ENCODE measurements around the gene CPS1.
A peak's percentile ranks its signal among the peaks of the same experiment; 100 is the strongest.

Gene CPS1

DNA sequence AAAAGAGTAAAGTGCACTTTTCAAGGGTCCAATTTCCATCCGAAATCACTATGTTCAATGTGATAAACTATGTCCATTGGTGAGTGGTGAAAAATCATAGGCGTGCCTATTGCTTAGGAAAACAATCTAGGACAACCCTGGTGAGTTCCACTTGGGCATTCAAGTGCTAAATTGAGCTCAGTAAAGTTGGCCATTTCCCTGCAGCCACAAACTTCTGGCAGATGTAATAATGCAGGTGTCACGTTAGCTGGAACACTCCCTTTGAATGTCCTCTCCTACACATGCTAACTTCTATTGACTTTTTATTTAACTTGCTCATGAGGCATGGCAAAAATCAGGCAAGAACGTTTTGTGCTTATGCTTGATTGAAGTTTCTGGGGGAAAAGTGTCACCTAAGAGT is 67.1 kb downstream of the CPS1 start:
- Histone ChIP-seq H4K20me1 (ENCODE audit: insufficient read depth) (no peaks in the 10 kb centered on the region), H3K4me3 (IDR thresholded peaks at IDR 0.05; ENCODE audit: insufficient read depth, low read depth, low read length) (no peak overlapping the region), H3K79me2 (ENCODE audit: insufficient read depth, low read depth) (no peaks in the 10 kb centered on the region), H2AFZ (ENCODE audit: low read depth) (no peak overlapping the region), H3K4me2 (no peak overlapping the region), H3K27ac (no peak overlapping the region), H3K36me3 (ENCODE audit: insufficient read depth) (no peaks in the 10 kb centered on the region), H3K4me1 (ENCODE audit: low read depth, poor library complexity, severe bottlenecking) (peaks cover 18% of the 10 kb centered on the region), H3K9ac (no peak overlapping the region), H3K27me3 (ENCODE audit: insufficient read depth, low read depth) (no peaks in the 10 kb centered on the region)
- TF ChIP-seq, protein P1, sequence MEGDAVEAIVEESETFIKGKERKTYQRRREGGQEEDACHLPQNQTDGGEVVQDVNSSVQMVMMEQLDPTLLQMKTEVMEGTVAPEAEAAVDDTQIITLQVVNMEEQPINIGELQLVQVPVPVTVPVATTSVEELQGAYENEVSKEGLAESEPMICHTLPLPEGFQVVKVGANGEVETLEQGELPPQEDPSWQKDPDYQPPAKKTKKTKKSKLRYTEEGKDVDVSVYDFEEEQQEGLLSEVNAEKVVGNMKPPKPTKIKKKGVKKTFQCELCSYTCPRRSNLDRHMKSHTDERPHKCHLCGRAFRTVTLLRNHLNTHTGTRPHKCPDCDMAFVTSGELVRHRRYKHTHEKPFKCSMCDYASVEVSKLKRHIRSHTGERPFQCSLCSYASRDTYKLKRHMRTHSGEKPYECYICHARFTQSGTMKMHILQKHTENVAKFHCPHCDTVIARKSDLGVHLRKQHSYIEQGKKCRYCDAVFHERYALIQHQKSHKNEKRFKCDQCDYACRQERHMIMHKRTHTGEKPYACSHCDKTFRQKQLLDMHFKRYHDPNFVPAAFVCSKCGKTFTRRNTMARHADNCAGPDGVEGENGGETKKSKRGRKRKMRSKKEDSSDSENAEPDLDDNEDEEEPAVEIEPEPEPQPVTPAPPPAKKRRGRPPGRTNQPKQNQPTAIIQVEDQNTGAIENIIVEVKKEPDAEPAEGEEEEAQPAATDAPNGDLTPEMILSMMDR (conservative IDR thresholded peaks at IDR 0.05; ENCODE audit: low read depth, low read length): no peak

DNA sequence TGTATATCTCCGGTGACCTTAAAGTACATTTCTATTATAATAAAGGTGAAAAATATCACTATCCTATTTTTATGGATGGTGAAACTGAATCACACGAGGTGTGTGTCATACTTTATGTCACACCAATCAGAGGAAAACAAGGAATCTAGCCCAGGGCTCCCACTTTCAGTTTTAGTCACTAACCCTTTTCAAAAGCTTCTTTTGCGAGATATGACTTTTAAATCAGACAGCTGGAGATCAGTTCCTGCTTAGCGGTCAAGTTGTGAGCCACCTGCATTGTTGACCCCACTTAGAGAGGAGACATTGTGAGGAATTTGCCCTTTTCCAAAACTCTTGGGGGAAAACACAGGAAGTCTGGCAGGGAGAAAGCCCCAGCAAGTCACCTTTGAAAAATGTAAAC is 70.5 kb downstream of the CPS1 start:
- Histone ChIP-seq H4K20me1 (ENCODE audit: insufficient read depth) (no peaks in the 10 kb centered on the region), H3K9ac (no peak overlapping the region), H3K4me1 (ENCODE audit: low read depth, poor library complexity, severe bottlenecking) (peaks cover 18% of the 10 kb centered on the region), H3K79me2 (ENCODE audit: insufficient read depth, low read depth) (no peaks in the 10 kb centered on the region), H3K27ac (no peak overlapping the region), H3K36me3 (ENCODE audit: insufficient read depth) (no peaks in the 10 kb centered on the region), H3K27me3 (ENCODE audit: insufficient read depth, low read depth) (no peaks in the 10 kb centered on the region), H3K4me2 (peak overlapping the region; percentile 40), H3K4me3 (IDR thresholded peaks at IDR 0.05; ENCODE audit: insufficient read depth, low read depth, low read length) (no peak overlapping the region), H2AFZ (ENCODE audit: low read depth) (no peak overlapping the region)
- TF ChIP-seq, protein P1 (conservative IDR thresholded peaks at IDR 0.05; ENCODE audit: low read depth, low read length): no peak

DNA sequence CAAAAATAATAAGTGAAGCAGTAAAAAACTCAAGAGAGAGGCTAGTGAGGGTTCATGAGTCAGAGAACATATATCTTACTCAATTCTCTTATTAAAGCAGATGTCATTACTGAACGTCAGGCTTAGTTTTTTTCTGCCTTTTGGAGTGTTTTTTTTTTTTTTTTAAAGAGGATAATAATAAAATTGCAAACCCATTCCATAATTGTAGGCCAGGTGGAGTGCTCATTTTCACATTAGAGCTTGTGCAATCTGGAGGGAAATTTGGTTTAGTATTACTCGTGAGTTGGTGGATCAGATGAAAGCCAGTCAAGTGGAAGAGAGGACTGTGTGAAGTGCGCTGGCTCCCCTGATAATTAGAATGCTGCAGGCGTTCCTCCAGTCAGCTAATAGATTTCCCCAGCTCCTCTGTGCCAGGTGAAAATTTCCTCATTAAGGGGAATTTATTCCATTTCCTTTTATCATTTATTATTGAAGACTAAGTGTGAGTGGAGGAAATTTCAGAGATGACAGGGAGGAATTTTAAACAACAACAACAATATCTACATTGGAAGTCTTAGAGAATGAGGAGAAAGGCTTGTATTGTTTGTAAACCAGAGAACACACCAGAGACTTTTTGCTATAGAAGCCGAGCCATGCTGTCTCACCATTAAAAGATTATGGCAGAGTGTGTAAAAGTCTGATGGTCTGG is 74.6 kb downstream of the CPS1 start:
- H3K4me3 ChIP-seq (IDR thresholded peaks at IDR 0.05; ENCODE audit: insufficient read depth, low read depth, low read length): no peak overlapping the region
- H3K79me2 ChIP-seq (ENCODE audit: insufficient read depth, low read depth): no peaks in the 10 kb centered on the region
- H3K27me3 ChIP-seq (ENCODE audit: insufficient read depth, low read depth): no peaks in the 10 kb centered on the region
- H2AFZ ChIP-seq (ENCODE audit: low read depth): no peak overlapping the region
- no peak overlapping the region for H3K9ac ChIP-seq
- no peak overlapping the region for H3K27ac ChIP-seq
- no peaks in the 10 kb centered on the region for H3K36me3 ChIP-seq (ENCODE audit: insufficient read depth)
- no peak overlapping the region for H3K4me2 ChIP-seq
- TF ChIP-seq, protein P1 (conservative IDR thresholded peaks at IDR 0.05; ENCODE audit: low read depth, low read length): no peak
- H3K4me1 ChIP-seq (ENCODE audit: low read depth, poor library complexity, severe bottlenecking): peaks cover 18% of the 10 kb centered on the region
- no peaks in the 10 kb centered on the region for H4K20me1 ChIP-seq (ENCODE audit: insufficient read depth)

DNA sequence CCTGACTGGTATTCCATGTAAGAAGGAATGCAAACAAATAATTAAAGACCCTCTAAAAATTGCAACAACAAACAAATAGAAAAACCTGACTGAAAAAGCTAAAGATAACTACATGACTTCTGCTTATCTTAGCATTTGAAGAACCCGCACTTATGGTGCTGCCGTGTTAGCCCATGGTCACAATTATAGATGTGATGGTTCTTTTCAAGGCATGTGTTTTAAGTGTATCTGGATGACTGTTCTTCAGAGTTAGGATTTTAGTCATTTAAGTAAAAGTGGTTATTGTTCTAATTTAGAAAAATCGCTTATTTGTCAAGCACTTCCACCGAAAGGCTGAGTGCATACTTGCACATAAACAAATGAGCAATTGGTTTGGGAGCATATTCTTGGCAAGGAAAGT is 77.3 kb downstream of the CPS1 start:
- H3K4me2 ChIP-seq: no peak overlapping the region
- no peaks in the 10 kb centered on the region for H3K36me3 ChIP-seq (ENCODE audit: insufficient read depth)
- no peaks in the 10 kb centered on the region for H3K4me1 ChIP-seq (ENCODE audit: low read depth, poor library complexity, severe bottlenecking)
- H3K79me2 ChIP-seq (ENCODE audit: insufficient read depth, low read depth): no peaks in the 10 kb centered on the region
- H4K20me1 ChIP-seq (ENCODE audit: insufficient read depth): no peaks in the 10 kb centered on the region
- H3K9ac ChIP-seq: no peak overlapping the region
- no peak overlapping the region for H3K27ac ChIP-seq
- H2AFZ ChIP-seq (ENCODE audit: low read depth): no peak overlapping the region
- H3K27me3 ChIP-seq (ENCODE audit: insufficient read depth, low read depth): no peaks in the 10 kb centered on the region
- H3K4me3 ChIP-seq (IDR thresholded peaks at IDR 0.05; ENCODE audit: insufficient read depth, low read depth, low read length): no peak overlapping the region
- TF ChIP-seq, protein P1 (conservative IDR thresholded peaks at IDR 0.05; ENCODE audit: low read depth, low read length): no peak

Measured in KMS-11 (cell line).